A549 (cell line): ENCODE measurements around the gene ANXA6. TPM values are rescaled to one million over a fixed set of nuclear protein-coding genes. Genes with fewer than 3 reads are reported as not detected.

Experiments
- ATAC-seq, 2 experiments: fragments of 200-7000 bp in 1 of 2; fragments of >200 bp in 1 of 2; cut with Nextera tagmentation in 1 of 2; cut with Tn5 transposase in 1 of 2; 3 replicates each; pipeline versions ENCODE4 v1.8.0 to v1.9.1; 2018 to 2020; ENCODE audit warnings: mild to moderate bottlenecking in 1 of 2, moderate library complexity in 1 of 2
- CTCF ChIA-PET: fragments of 300-600 bp; sonication (Branson Sonifier 250); formaldehyde crosslinking; extraction: SDS; loops from one replicate; lab custom pipeline; 2021; ENCODE audit warnings: antibody characterized with exemption, inconsistent platforms; lab: Yijun Ruan, JAX
- POLR2A ChIA-PET: fragments of 350-600 bp; formaldehyde crosslinking; extraction: SDS; loops from one replicate; lab custom pipeline; 2021; ENCODE audit warnings: antibody characterized with exemption, inconsistent platforms; lab: Yijun Ruan, JAX
- DNase-seq, 2 experiments: peaks; one replicate each; pipeline versions ENCODE4 v3.0.0 to v3.0.0-alpha.2; 2011 to 2016; ENCODE audit warnings: low read depth in 1 of 2, low spot score in 1 of 2
- FAIRE-seq: peaks from 2 replicates; lab custom pipeline; 2011; peaks lifted over from hg19 to GRCh38; lab: Jason Lieb, UNC
- H3K27ac ChIP-seq, 2 experiments: fragments of >200 bp; sonication (Bioruptor Twin); formaldehyde crosslinking; 3 replicates each; pipeline ENCODE4 v1.5.1; 2016 to 2017
- H3K4me1 ChIP-seq: fragments of >200 bp; sonication (Bioruptor Twin); formaldehyde crosslinking; 3 replicates; pipeline ENCODE4 v1.6.1; 2016
- H3K4me2 ChIP-seq: fragments of >200 bp; sonication (Bioruptor Twin); formaldehyde crosslinking; 3 replicates; pipeline ENCODE4 v1.6.1; 2016
- H3K4me3 ChIP-seq: fragments of >200 bp; sonication (Bioruptor Twin); formaldehyde crosslinking; 3 replicates; pipeline ENCODE4 v1.5.1; 2016
- H3K9me3 ChIP-seq: fragments of >200 bp; sonication (Bioruptor Twin); formaldehyde crosslinking; 3 replicates; pipeline ENCODE4 v1.6.1; 2016
- BHLHE40 ChIP-seq: IDR thresholded peaks from 2 replicates; pipeline ENCODE4 v1.6.1; 2012; ENCODE audit warnings: low read depth, low read length, inconsistent platforms
- CBX8 ChIP-seq: fragments of 200-600 bp; sonication (generic); IDR thresholded peaks from 2 replicates; pipeline ENCODE4 v1.6.1; 2016
- CHD4 ChIP-seq: fragments of 200-600 bp; sonication (generic); IDR thresholded peaks from 2 replicates; pipeline ENCODE4 v1.6.1; 2016; ENCODE audit warnings: antibody characterized with exemption, mild to moderate bottlenecking, borderline replicate concordance
- EHMT2 ChIP-seq: fragments of 200-600 bp; sonication (generic); IDR thresholded peaks from 2 replicates; pipeline ENCODE4 v1.6.1; 2016; ENCODE audit warnings: antibody characterized with exemption, low read depth, mild to moderate bottlenecking, moderate library complexity
- EP300 ChIP-seq, 2 experiments: fragments of >200 bp; sonication (Bioruptor Twin); formaldehyde crosslinking; IDR thresholded peaks; 2 replicates in 1 of 2; 3 replicates in 1 of 2; pipeline ENCODE4 v1.6.1; 2016 to 2017
- FOSL2 ChIP-seq, 2 experiments: fragments of 450-650 bp in 1 of 2; fragments of >200 bp in 1 of 2; sonication (Bioruptor Twin) in 1 of 2; formaldehyde crosslinking; IDR thresholded peaks; 2 replicates each; pipeline versions ENCODE4 v1.5.0 to v1.6.1; 2016 to 2020; ENCODE audit warnings: mild to moderate bottlenecking in 1 of 2, moderate library complexity in 1 of 2
- FOXS1 ChIP-seq: fragments of 250-450 bp; sonication (Bioruptor Pico); IDR thresholded peaks from 2 replicates; pipeline ENCODE4 v1.5.0; 2020; ENCODE audit warnings: mild to moderate bottlenecking, moderate library complexity
- GATA3 ChIP-seq: IDR thresholded peaks from 2 replicates; pipeline ENCODE4 v1.6.1; 2012; ENCODE audit warnings: borderline replicate concordance
- HDAC2 ChIP-seq: fragments of 200-600 bp; sonication (generic); IDR thresholded peaks from 2 replicates; pipeline ENCODE4 v1.6.1; 2016
- HOXA7 ChIP-seq: fragments of 250-450 bp; sonication (Bioruptor Pico); IDR thresholded peaks from 2 replicates; pipeline ENCODE4 v1.5.0; 2020; ENCODE audit warnings: mild to moderate bottlenecking, moderate library complexity
- HOXB5 ChIP-seq: fragments of 250-450 bp; sonication (Bioruptor Pico); IDR thresholded peaks from 2 replicates; pipeline ENCODE4 v1.5.0; 2020; ENCODE audit warnings: mild to moderate bottlenecking, moderate library complexity
- JUN ChIP-seq, 2 experiments: fragments of >200 bp; sonication (Bioruptor Twin); formaldehyde crosslinking; IDR thresholded peaks; 2 replicates in 1 of 2; 3 replicates in 1 of 2; pipeline ENCODE4 v1.6.1; 2016 to 2017
- MAFK ChIP-seq: fragments of 450-650 bp; IDR thresholded peaks from 2 replicates; pipeline ENCODE4 v1.6.1; 2014; ENCODE audit not compliant: partially characterized antibody
- NFE2L2 ChIP-seq: fragments of 150-350 bp; conservative IDR thresholded peaks from 2 replicates; pipeline ENCODE4 v1.6.1; 2014; ENCODE audit warnings: low read length
- NR3C1 ChIP-seq: fragments of >200 bp; sonication (Bioruptor Twin); formaldehyde crosslinking; IDR thresholded peaks from 3 replicates; pipeline ENCODE4 v1.6.1; 2017
- PHF8 ChIP-seq: fragments of 200-600 bp; sonication (generic); IDR thresholded peaks from 2 replicates; pipeline ENCODE4 v1.6.1; 2016; ENCODE audit warnings: low read depth, mild to moderate bottlenecking, antibody characterized with exemption, moderate library complexity, borderline replicate concordance
- POLR2A ChIP-seq: IDR thresholded peaks from 2 replicates; pipeline ENCODE4 v1.6.1; 2012; ENCODE audit warnings: mild to moderate bottlenecking, low read length
- POLR2AphosphoS2 ChIP-seq: conservative IDR thresholded peaks from 2 replicates; pipeline ENCODE4 v1.6.1; 2012; ENCODE audit warnings: low read length, improper control_type of control experiment, inconsistent platforms
- RARB ChIP-seq: fragments of 250-450 bp; sonication (Bioruptor Pico); IDR thresholded peaks from 2 replicates; pipeline ENCODE4 v1.8.0; 2021; ENCODE audit warnings: mild to moderate bottlenecking, moderate library complexity
- RCOR1 ChIP-seq: fragments of 150-350 bp; IDR thresholded peaks from 2 replicates; pipeline ENCODE4 v1.6.1; 2014; ENCODE audit warnings: antibody characterized with exemption, low read length, low read depth
- SREBF2 ChIP-seq: fragments of 450-650 bp; IDR thresholded peaks from 2 replicates; pipeline ENCODE4 v1.6.1; 2014; ENCODE audit warnings: mild to moderate bottlenecking, moderate library complexity
- ZC3H11A ChIP-seq: fragments of 450-650 bp; IDR thresholded peaks from 2 replicates; pipeline ENCODE4 v1.6.1; 2014; ENCODE audit warnings: antibody characterized with exemption, mild to moderate bottlenecking
- ZFP36 ChIP-seq: fragments of 450-650 bp; IDR thresholded peaks from 2 replicates; pipeline ENCODE4 v1.6.1; 2014; ENCODE audit warnings: borderline replicate concordance; ENCODE audit not compliant: partially characterized antibody
- ZNF302 ChIP-seq: fragments of 250-450 bp; sonication (Bioruptor Pico); IDR thresholded peaks from 2 replicates; pipeline ENCODE4 v1.9.0; 2021; ENCODE audit warnings: inconsistent platforms, mild to moderate bottlenecking, moderate library complexity
- ZSCAN20 ChIP-seq: fragments of 250-450 bp; sonication (Bioruptor Pico); IDR thresholded peaks from 2 replicates; pipeline ENCODE4 v1.8.0; 2022; ENCODE audit warnings: mild to moderate bottlenecking, moderate library complexity
- WGBS: methylation state at CpG from one replicate; pipeline ENCODE4 v1.1.6; 2017; ENCODE audit errors: missing lambda C conversion rate; 5-methylcytosine and 5-hydroxymethylcytosine counted together
- polyA plus RNA-seq, 4 experiments: library from polyadenylated mRNA; depleted of rRNA in 3 of 4; stranded (reverse); fragments of >200 nt; fragmentation: RNase III in 1 of 4; extraction: RNeasy Plus Mini Kit Qiagen cat#74134 plus additional on column Dnase treatment in 1 of 4; gene quantifications; 2 replicates in 3 of 4; 3 replicates in 1 of 4; pipeline ENCODE4 v1.2.3, GENCODE V29; 2011 to 2017
- TF ChIP-seq, protein P1 (sequence below): fragments of 250-450 bp; sonication (Bioruptor Pico); IDR thresholded peaks from 2 replicates; pipeline ENCODE4 v1.5.0; 2020; ENCODE audit warnings: low read depth, mild to moderate bottlenecking, moderate library complexity
- TF ChIP-seq, protein P2 (sequence below): fragments of 150-350 bp; IDR thresholded peaks from 2 replicates; pipeline ENCODE4 v1.6.1; 2014; ENCODE audit warnings: low read depth, mild to moderate bottlenecking, low read length
- TF ChIP-seq, protein P3 (sequence below): IDR thresholded peaks from 2 replicates; pipeline ENCODE4 v1.6.1; 2012
- TF ChIP-seq, protein P4 (sequence below): fragments of >200 bp; sonication (Bioruptor Twin); formaldehyde crosslinking; IDR thresholded peaks from 2 replicates; pipeline ENCODE4 v1.6.1; 2016

The ANXA6 gene
- polyA plus RNA-seq, 2 of the 4 experiments (the other 2 are of a cell fraction), result 32.4 to 53.0 TPM

DNA sequence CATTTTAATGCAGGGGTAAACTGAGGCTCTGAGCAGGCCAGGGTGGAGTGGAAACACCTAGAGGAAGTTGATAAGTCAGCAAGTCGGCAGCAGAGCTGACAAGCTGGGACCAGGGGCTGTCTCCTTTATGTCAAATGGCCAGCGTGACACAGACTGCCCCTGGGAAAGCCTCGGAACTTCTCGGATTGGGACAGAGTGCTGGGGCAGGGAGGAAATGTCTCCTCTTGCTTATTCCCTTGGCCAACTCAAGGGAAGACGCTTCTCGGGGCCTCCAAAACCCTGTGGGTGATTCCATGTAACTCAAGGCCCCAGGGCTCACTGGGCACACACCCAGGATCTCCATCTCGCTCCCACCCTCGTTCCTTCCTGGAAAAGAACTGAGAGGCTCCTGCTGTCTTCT is 25.4 kb upstream of the ANXA6 start:
- DNase-seq, result no peak
- FAIRE-seq, result no peak
- ChIA-PET POLR2A (no interaction called here), CTCF (interaction anchor here (1.0 to 3.7 kb wide), 4 partner anchors 10 to 190 kb away, joined by 3 to 18 read pairs (median 4); no protein-coding TSS in a partner anchor)
- Histone ChIP-seq H3K4me1 (no peaks in the 10 kb centered on the region), H3K4me3 (no peak overlapping the region), H3K27ac (no peak overlapping the region), H3K9me3 (no peaks in the 10 kb centered on the region), H3K4me2 (no peak overlapping the region)
- ATAC-seq, result no peak
- TF ChIP-seq POLR2A (no peak), FOXS1 (CRISPR knock-in tag) (no peak), NFE2L2 (no peak), HDAC2 (no peak), SREBF2 (no peak), GATA3 (no peak), BHLHE40 (no peak), HOXA7 (CRISPR knock-in tag) (no peak), FOSL2 (IDR thresholded peaks at IDR 0.05) (no peak), FOSL2 (CRISPR knock-in tag; IDR thresholded peaks at IDR 0.05) (no peak), PHF8 (no peak), ZNF302 (CRISPR knock-in tag) (no peak), CHD4 (no peak), CBX8 (no peak), NR3C1 (no peak), EHMT2 (no peak), RCOR1 (no peak), POLR2AphosphoS2 (no peak)
- TF ChIP-seq, protein P1, sequence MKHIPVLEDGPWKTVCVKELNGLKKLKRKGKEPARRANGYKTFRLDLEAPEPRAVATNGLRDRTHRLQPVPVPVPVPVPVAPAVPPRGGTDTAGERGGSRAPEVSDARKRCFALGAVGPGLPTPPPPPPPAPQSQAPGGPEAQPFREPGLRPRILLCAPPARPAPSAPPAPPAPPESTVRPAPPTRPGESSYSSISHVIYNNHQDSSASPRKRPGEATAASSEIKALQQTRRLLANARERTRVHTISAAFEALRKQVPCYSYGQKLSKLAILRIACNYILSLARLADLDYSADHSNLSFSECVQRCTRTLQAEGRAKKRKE (CRISPR knock-in tag), result no peak
- TF ChIP-seq, protein P2, sequence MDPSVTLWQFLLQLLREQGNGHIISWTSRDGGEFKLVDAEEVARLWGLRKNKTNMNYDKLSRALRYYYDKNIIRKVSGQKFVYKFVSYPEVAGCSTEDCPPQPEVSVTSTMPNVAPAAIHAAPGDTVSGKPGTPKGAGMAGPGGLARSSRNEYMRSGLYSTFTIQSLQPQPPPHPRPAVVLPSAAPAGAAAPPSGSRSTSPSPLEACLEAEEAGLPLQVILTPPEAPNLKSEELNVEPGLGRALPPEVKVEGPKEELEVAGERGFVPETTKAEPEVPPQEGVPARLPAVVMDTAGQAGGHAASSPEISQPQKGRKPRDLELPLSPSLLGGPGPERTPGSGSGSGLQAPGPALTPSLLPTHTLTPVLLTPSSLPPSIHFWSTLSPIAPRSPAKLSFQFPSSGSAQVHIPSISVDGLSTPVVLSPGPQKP, result no peak
- TF ChIP-seq, protein P3, sequence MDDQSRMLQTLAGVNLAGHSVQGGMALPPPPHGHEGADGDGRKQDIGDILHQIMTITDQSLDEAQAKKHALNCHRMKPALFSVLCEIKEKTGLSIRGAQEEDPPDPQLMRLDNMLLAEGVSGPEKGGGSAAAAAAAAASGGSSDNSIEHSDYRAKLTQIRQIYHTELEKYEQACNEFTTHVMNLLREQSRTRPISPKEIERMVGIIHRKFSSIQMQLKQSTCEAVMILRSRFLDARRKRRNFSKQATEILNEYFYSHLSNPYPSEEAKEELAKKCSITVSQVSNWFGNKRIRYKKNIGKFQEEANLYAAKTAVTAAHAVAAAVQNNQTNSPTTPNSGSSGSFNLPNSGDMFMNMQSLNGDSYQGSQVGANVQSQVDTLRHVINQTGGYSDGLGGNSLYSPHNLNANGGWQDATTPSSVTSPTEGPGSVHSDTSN, result no peak
- WGBS, result 61% methylated on average over 8 of the region's 8 CpGs

DNA sequence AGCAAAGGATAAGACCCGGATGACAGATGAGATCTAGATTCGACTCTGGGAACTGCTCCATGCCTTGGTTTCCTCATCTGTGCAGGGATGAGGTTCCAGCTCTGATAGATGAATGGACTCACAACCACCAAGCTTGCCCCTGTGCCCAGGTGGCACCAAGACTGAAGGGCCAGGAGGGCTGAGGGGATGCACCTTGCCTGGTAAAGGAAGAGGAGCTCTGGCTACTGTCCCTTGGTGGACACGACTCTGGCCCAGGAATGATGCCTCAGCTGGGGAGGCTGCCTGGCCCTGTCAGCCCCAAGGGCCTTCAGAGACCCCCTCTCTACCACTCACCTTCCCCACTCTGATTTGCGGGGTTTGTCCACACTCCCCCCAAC is 24.9 kb upstream of the ANXA6 start:
- Histone ChIP-seq H3K9me3 (no peaks in the 10 kb centered on the region), H3K27ac (no peak overlapping the region), H3K4me3 (no peak overlapping the region), H3K4me2 (no peak overlapping the region)
- POLR2A ChIA-PET, result no interaction called here
- CTCF ChIA-PET, result interaction anchor here (1.0 to 3.7 kb wide), 5 partner anchors 11 to 190 kb away, joined by 3 to 18 read pairs (median 4); no protein-coding TSS in a partner anchor
- DNase-seq, result no peak
- TF ChIP-seq ZC3H11A (no peak), MAFK (no peak), HOXA7 (CRISPR knock-in tag) (no peak), NFE2L2 (no peak), RARB (no peak), ZSCAN20 (no peak), FOSL2 (IDR thresholded peaks at IDR 0.05) (no peak), FOSL2 (CRISPR knock-in tag; IDR thresholded peaks at IDR 0.05) (no peak), RCOR1 (no peak), CHD4 (no peak), PHF8 (no peak), POLR2A (no peak), HOXB5 (CRISPR knock-in tag) (no peak), ZFP36 (no peak), EP300 (IDR thresholded peaks at IDR 0.05) (no peak), HDAC2 (no peak), JUN (IDR thresholded peaks at IDR 0.05) (no peak)
- TF ChIP-seq, protein P4, sequence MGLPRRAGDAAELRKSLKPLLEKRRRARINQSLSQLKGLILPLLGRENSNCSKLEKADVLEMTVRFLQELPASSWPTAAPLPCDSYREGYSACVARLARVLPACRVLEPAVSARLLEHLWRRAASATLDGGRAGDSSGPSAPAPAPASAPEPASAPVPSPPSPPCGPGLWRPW, result no peak
- TF ChIP-seq, all 56 proteins: peak for 0
- ATAC-seq (no peak), FAIRE-seq (no peak)
- H3K4me1 ChIP-seq, result no peaks in the 10 kb centered on the region
- 58% methylated on average over 4 of the region's 4 CpGs for WGBS
